EH (cell line): ENCODE results near the gene BEST2.
A peak's percentile ranks its signal among the peaks of the same experiment; 100 is the strongest.
"Not testable (repeated sequence)": the region's sequence is repeated elsewhere in the genome, so short reads cannot be mapped to it uniquely, and the experiment has no call there.

Experiments
- DNase-seq: peaks from one replicate; pipeline ENCODE4 v3.0.0-alpha.2; 2015; ENCODE audit warnings: low read depth

The BEST2 gene

GRCh38 chr19:12787458-12787857, 35.9 kb downstream of the BEST2 start:
- no peak for DNase-seq

GRCh38 chr19:12788042-12788681, 36.6 kb downstream of the BEST2 start:
- no peak for DNase-seq

- peak; percentile 74 for DNase-seq
These were observed 37.1 kb downstream of the BEST2 start for GRCh38 chr19:12788682-12789097.

GRCh38 chr19:12789098-12789903, 37.7 kb downstream of the BEST2 start:
- no peak for DNase-seq

GRCh38 chr19:12789904-12790619, 38.5 kb downstream of the BEST2 start:
- peak; percentile 97 for DNase-seq

GRCh38 chr19:12790628-12791344, 39.2 kb downstream of the BEST2 start:
- DNase-seq = no peak

GRCh38 chr19:12791345-12792050, 39.9 kb downstream of the BEST2 start, which contains the start of gene JUNB:
Gene JUNB (plus strand): TSS chr19:12791486. CDS start chr19:12791772, 286 bp downstream.
- peak; percentile 97 for DNase-seq

GRCh38 chr19:12792051-12792852, 40.7 kb downstream of the BEST2 start:
- DNase-seq = peak; percentile 67

GRCh38 chr19:12792853-12793289, 41.3 kb downstream of the BEST2 start:
- DNase-seq = no peak

- DNase-seq = peak; percentile 94
These were observed 42.0 kb downstream of the BEST2 start for GRCh38 chr19:12793290-12794195.

- no peak for DNase-seq
These were observed 42.8 kb downstream of the BEST2 start for GRCh38 chr19:12794196-12794941.

GRCh38 chr19:12794971-12795381, 43.4 kb downstream of the BEST2 start:
- no peak for DNase-seq

- peak; percentile 80 for DNase-seq
These were observed 44.8 kb downstream of the BEST2 start for GRCh38 chr19:12796146-12797071.

GRCh38 chr19:12797141-12797587, 45.6 kb downstream of the BEST2 start:
- DNase-seq = no peak

GRCh38 chr19:12797607-12798006, 46.0 kb downstream of the BEST2 start:
- DNase-seq = not testable (repeated sequence)

- DNase-seq = no peak
These were observed 48.3 kb downstream of the BEST2 start for GRCh38 chr19:12799742-12800465.

GRCh38 chr19:12800466-12800770, 48.8 kb downstream of the BEST2 start:
- no peak for DNase-seq
